GM18867 (cell line): ENCODE results near the gene RETNLB.
A peak's percentile ranks its signal among the peaks of the same experiment; 100 is the strongest.

Source experiments
- ATAC-seq: cut with Tn5 transposase; IDR thresholded peaks from one replicate; pipeline ENCODE4 v1.9.1; 2021; ENCODE audit warnings: mild to moderate bottlenecking, moderate library complexity; ENCODE audit not compliant: unreplicated experiment

RETNLB gene, protein sequence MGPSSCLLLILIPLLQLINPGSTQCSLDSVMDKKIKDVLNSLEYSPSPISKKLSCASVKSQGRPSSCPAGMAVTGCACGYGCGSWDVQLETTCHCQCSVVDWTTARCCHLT

GRCh38 chr3:108757404-108757982, at the start of gene RETNLB:
RETNLB (minus strand) TSS chr3:108757410; CDS start chr3:108757185, 225 bp downstream.
- no peak for ATAC-seq

DNA sequence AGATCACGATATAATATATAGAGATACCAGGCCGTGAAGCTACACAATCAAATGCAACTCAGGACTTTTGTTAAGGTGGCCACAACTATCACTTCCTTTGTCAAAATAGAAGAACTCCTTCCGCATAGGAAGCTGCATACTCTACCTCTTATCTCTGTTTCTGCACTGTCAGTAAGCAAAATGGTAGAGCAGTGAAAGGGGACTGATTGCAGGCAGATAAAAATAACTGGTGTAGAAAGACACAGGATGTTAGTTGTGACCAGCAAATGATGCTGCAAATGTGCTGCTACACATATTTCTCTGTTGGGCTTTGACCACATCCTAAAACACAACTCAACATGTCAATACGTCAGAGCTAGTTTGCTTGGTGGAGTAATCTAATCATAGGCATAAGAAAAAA, 49.1 kb upstream of the RETNLB start:
- peak; percentile 88 for ATAC-seq

GRCh38 chr3:108804966-108805365, 47.8 kb upstream of the RETNLB start:
- ATAC-seq: no peak

DNA sequence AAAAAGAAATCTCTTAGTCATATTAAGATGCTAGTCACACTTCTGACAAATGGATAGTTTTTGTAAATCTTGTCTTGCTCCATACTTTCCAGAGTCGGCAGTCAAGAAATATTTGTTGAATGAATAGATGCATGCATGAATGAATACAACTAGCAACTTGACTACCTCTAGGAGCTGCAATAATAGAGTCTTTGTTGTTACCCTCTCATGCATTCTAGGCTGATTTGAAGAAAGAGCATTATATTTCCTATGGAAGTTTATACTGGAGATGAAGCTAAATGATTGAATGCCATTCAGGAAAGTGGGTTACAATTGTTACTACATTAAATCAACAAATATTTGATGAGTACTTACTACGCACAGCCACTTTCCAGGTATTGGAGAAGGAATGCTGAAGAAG, 47.2 kb upstream of the RETNLB start:
- ATAC-seq: no peak

DNA sequence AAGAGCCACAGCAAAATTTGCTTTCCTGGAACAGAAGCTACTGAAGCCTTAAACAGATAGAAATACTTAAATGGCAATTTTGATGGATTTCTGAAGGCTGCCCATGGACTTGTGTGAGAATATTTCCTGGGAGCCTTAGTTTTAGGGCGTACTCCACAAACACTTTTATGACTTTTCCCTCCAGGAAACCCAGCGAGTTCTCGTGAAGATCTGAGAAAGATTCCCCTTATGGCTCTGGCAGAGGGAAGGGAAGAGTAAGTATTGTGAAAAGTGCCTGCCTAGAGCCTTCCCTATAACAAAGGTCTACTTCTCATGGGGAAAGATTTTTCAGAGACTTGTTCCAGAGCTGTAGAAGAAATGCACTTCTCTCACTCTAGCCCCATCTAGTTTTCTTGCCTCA, 34.3 kb upstream of the RETNLB start:
- no peak for ATAC-seq

DNA sequence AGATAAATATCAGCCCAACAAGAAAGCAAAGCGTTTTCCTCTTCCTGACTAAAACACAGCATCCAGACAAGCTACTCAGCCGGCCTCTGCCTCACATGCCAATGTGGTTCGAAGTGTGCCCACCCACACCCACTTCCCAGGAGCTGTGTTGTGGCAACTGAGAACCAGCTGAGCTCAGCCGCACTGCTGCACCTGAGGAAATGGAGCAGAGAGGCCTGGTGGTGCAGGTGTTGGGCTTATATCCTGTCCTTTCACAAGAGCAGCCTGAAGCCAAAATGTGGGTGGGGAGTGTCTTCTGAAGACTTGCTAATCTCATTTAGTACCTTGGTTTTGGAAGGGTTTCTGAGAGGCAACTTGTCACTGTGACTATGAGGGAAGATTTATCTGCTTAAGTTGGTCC, 23.0 kb upstream of the RETNLB start:
- ATAC-seq: no peak

- no peak for ATAC-seq
Measured at GRCh38 chr3:108779496-108779895, 22.3 kb upstream of the RETNLB start.

- ATAC-seq: no peak
Measured at GRCh38 chr3:108775649-108776048, 18.4 kb upstream of the RETNLB start.

GRCh38 chr3:108767253-108767652, 10.0 kb upstream of the RETNLB start:
- no peak for ATAC-seq

- no peak for ATAC-seq
Measured at GRCh38 chr3:108755686-108756085, 1.5 kb downstream of the RETNLB start.

GRCh38 chr3:108744762-108745161, 12.4 kb downstream of the RETNLB start:
- ATAC-seq: no peak

GRCh38 chr3:108742929-108743328, 14.3 kb downstream of the RETNLB start:
- no peak for ATAC-seq

DNA sequence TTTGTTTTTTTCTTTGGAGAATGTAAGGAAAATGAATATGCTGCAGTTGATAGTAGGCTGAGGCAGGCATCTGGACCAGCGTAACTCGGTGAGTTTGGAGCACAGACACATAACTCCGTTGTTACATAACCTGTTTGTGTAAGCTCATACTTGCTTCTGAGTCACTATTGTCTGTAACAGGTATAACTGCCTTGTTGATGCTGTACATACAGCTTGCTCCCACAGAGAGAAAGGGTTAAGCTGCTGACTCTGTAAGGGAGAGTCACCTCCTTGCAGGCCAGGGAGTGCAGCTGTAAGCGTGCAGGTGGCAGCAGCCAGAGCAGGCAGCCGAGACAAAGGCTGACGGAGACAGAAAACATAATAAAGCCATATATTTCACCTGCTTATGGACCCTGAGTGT, 20.4 kb downstream of the RETNLB start:
- no peak for ATAC-seq

DNA sequence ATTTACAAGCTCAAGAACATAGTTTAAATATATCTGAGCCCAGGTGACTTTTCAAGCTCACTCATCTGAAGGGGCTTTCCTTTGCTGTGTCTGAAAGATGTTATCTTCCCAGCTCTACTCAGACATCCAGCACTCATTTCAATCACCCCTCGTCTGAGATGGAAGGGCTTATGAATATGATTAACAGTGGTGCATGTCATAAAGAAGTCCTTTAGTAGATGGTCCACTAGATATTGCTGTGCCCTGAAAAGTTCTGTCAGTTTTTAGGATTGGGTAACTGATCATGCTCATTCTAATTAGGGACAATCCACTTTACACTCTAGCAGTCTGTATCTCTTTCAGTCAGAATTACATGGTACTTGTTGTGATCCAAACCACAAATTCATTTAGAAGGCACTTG, 28.3 kb downstream of the RETNLB start:
- no peak for ATAC-seq

- ATAC-seq: no peak
Measured at GRCh38 chr3:108728105-108728504, 29.1 kb downstream of the RETNLB start.

DNA sequence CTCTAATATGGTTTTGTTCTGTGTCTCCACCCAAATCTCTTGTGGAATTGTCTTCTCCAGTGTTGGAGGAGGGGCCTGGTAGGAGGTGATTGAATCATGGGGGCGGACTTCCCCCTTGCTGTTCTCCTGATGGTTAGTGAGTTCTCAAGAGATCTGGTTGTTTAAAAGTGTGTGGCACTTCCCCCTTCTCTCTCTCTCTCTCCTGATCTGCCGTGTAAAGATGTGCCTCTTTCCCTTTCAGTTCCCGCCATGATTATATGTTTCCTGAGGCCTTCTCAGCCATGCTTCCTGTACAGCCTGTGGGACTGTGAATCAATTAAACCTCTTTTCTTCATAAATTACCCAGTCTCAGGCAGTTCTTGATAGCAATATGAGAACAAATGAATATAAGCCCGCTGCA, 33.1 kb downstream of the RETNLB start:
- no peak for ATAC-seq

GRCh38 chr3:108722724-108723123, 34.5 kb downstream of the RETNLB start:
- no peak for ATAC-seq

- no peak for ATAC-seq
Measured at GRCh38 chr3:108719178-108719806, 37.9 kb downstream of the RETNLB start.

DNA sequence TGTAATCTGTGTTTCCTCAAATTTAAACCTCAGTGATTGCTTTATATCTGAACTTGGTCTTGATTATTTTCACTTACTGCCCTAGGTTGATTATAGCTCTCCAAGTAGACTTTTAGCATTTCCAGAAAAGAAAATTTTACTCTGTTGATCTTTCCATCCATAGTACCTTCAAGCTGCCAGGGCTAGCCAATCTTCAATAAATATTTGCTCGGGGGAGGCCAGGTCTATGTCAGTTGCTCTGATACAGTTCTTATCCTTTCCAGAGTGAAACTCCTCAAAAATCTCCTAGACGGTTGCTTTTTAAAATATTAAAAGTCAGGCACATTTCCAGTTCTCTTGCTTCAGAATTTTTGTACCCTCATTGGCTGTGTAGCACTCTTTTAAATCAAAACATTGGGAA, 38.8 kb downstream of the RETNLB start:
- no peak for ATAC-seq

GRCh38 chr3:108713816-108714215, 43.4 kb downstream of the RETNLB start:
- ATAC-seq: no peak

DNA sequence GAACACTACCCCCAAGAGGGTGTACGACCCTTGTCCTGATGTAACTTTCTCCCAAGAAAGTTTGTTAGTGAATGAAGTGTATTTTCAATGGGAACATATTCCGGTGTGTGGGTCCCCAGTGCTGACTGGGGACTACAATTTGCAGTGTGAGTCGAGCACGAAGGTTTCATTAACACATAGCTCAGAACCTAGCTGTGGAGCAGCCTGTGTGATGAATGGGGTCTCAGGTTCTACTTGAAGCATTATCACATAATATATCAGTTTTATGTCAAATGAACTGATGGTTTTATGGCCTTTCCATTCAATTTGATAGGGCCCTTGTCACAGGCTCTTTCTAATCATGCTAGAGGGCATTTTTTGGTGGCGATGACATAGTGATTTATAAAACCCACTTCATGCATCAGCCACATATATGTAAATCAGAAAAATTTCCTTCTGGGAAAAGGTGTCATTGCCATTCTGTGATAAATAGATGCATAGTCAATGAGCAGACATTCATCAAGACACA, 44.1 kb downstream of the RETNLB start:
- ATAC-seq: no peak
